GM19328 (cell line): ENCODE measurements around the gene PEPD.

ENCODE experiments used
- ATAC-seq: cut with Tn5 transposase; IDR thresholded peaks from one replicate; pipeline ENCODE4 v1.9.1; 2021; ENCODE audit warnings: mild to moderate bottlenecking, moderate library complexity; ENCODE audit not compliant: unreplicated experiment

The PEPD gene

GRCh38 chr19:33343301-33343700, 178.3 kb downstream of the PEPD start:
- ATAC-seq = no peak

GRCh38 chr19:33340991-33341390, 180.6 kb downstream of the PEPD start:
- ATAC-seq = no peak

GRCh38 chr19:33339016-33339984, 182.3 kb downstream of the PEPD start:
- no peak for ATAC-seq
